IMR-90 (cell line): ENCODE results near the gene ABT1. TPM values are rescaled to one million over a fixed set of nuclear protein-coding genes. Genes with fewer than 3 reads are reported as not detected.

Experiments used
- ATAC-seq: fragments of 200-7000 bp; cut with Tn5 transposase; 2 replicates; pipeline ENCODE4 v1.9.1; 2020; ENCODE audit warnings: low read depth, mild to moderate bottlenecking, moderate library complexity
- BruUV-seq: library from RNA; stranded (reverse); fragments of 400-500 nt; replicated peaks from 2 replicates; lab custom pipeline; 2021; lab: Mats Ljungman, UMichigan
- CTCF ChIA-PET: fragments of 300-600 bp; formaldehyde crosslinking; extraction: SDS; loops from one replicate; lab custom pipeline; 2021; ENCODE audit warnings: antibody characterized with exemption; lab: Yijun Ruan, JAX
- POLR2A ChIA-PET: fragments of 300-600 bp; sonication (Branson Sonifier 250); formaldehyde crosslinking; loops from one replicate; lab custom pipeline; 2022; ENCODE audit warnings: antibody characterized with exemption; ENCODE audit not compliant: unreplicated experiment; lab: Charles Lee
- DNase-seq: peaks from one replicate; pipeline ENCODE4 v3.0.0; 2013
- H2AFZ ChIP-seq: replicated peaks from 2 replicates; pipeline ENCODE3; 2013; ENCODE audit warnings: low read length, mild to moderate bottlenecking; ENCODE audit not compliant: poor library complexity
- H2AK5ac ChIP-seq: 2 replicates; pipeline ENCODE4 v1.6.1; 2013; ENCODE audit warnings: low read depth, low read length, inconsistent platforms
- H2AK9ac ChIP-seq: replicated peaks from 2 replicates; pipeline ENCODE3; 2013; ENCODE audit warnings: mild to moderate bottlenecking, low read depth, low read length, moderate library complexity; ENCODE audit not compliant: poor library complexity
- H2BK120ac ChIP-seq: 2 replicates; pipeline ENCODE4 v1.6.1; 2013; ENCODE audit warnings: low read depth, low read length, inconsistent platforms
- H2BK15ac ChIP-seq: 3 replicates; pipeline ENCODE4 v1.6.1; 2013; ENCODE audit warnings: low read depth, low read length, inconsistent platforms
- H2BK20ac ChIP-seq: 2 replicates; pipeline ENCODE4 v1.6.1; 2013; ENCODE audit warnings: low read depth, mild to moderate bottlenecking, inconsistent platforms, low read length, moderate library complexity
- H2BK5ac ChIP-seq: 2 replicates; pipeline ENCODE4 v1.6.1; 2013; ENCODE audit warnings: mild to moderate bottlenecking, low read depth, low read length, inconsistent platforms; ENCODE audit not compliant: poor library complexity, severe bottlenecking
- H3K14ac ChIP-seq: replicated peaks from 2 replicates; pipeline ENCODE4 v1.6.1; 2013; ENCODE audit warnings: low read depth, low read length, inconsistent platforms
- H3K18ac ChIP-seq: 2 replicates; pipeline ENCODE4 v1.6.1; 2013; ENCODE audit warnings: low read depth, low read length, control low read depth
- H3K23ac ChIP-seq: 2 replicates; pipeline ENCODE4 v1.6.1; 2013; ENCODE audit warnings: low read depth, low read length, inconsistent platforms
- H3K27ac ChIP-seq: 2 replicates; pipeline ENCODE4 v1.5.1; 2013; ENCODE audit warnings: mild to moderate bottlenecking, control low read depth, low read length; ENCODE audit not compliant: insufficient read depth
- H3K27me3 ChIP-seq: 2 replicates; pipeline ENCODE4 v1.6.1; 2013; ENCODE audit warnings: low read length; ENCODE audit not compliant: control insufficient read depth, insufficient read depth
- H3K36me3 ChIP-seq: 2 replicates; pipeline ENCODE4 v1.6.1; 2013; ENCODE audit warnings: low read length, mixed read lengths; ENCODE audit not compliant: control insufficient read depth, insufficient read depth
- H3K4ac ChIP-seq: 2 replicates; pipeline ENCODE4 v1.6.1; 2013; ENCODE audit warnings: low read depth, low read length, inconsistent platforms
- H3K4me1 ChIP-seq: 2 replicates; pipeline ENCODE4 v1.6.1; 2013; ENCODE audit warnings: low read length, mixed read lengths; ENCODE audit not compliant: control insufficient read depth, insufficient read depth
- H3K4me2 ChIP-seq: 2 replicates; pipeline ENCODE4 v1.6.1; 2013; ENCODE audit warnings: low read depth, mild to moderate bottlenecking, control low read depth, low read length, moderate library complexity
- H3K4me3 ChIP-seq: 2 replicates; pipeline ENCODE4 v1.5.1; 2013; ENCODE audit warnings: low read depth, mild to moderate bottlenecking, control low read depth, low read length, moderate library complexity; ENCODE audit not compliant: insufficient read depth
- H3K56ac ChIP-seq: 2 replicates; pipeline ENCODE4 v1.6.1; 2013; ENCODE audit warnings: low read length, inconsistent platforms; ENCODE audit not compliant: insufficient read depth; ENCODE audit errors: extremely low read depth
- H3K79me1 ChIP-seq, 2 experiments: 2 replicates each; pipeline ENCODE4 v1.6.1; 2013; ENCODE audit warnings: low read length in 2 of 2, inconsistent platforms in 1 of 2, low read depth in 1 of 2
- H3K9ac ChIP-seq: 2 replicates; pipeline ENCODE4 v1.6.1; 2013; ENCODE audit warnings: low read depth, low read length, control low read depth
- H3K9me1 ChIP-seq: 2 replicates; pipeline ENCODE4 v1.6.1; 2013; ENCODE audit warnings: low read length, inconsistent platforms; ENCODE audit not compliant: insufficient read depth
- H3K9me3 ChIP-seq: 2 replicates; pipeline ENCODE4 v1.6.1; 2013; ENCODE audit warnings: low read length; ENCODE audit not compliant: control insufficient read depth, insufficient read depth
- H4K20me1 ChIP-seq: 2 replicates; pipeline ENCODE4 v1.6.1; 2013; ENCODE audit warnings: low read length, inconsistent platforms; ENCODE audit not compliant: insufficient read depth
- H4K5ac ChIP-seq: 2 replicates; pipeline ENCODE4 v1.6.1; 2013; ENCODE audit warnings: mild to moderate bottlenecking, low read depth, low read length, control low read depth
- H4K8ac ChIP-seq, 2 experiments: 2 replicates each; pipeline ENCODE4 v1.6.1; 2013; ENCODE audit warnings: low read depth in 2 of 2, low read length in 2 of 2, control low read depth in 1 of 2, inconsistent platforms in 1 of 2
- H4K91ac ChIP-seq: 2 replicates; pipeline ENCODE4 v1.6.1; 2013; ENCODE audit warnings: low read depth, low read length, inconsistent platforms; ENCODE audit not compliant: insufficient read depth
- BHLHE40 ChIP-seq: fragments of 150-350 bp; IDR thresholded peaks from 2 replicates; pipeline ENCODE4 v1.6.1; 2016; ENCODE audit warnings: mild to moderate bottlenecking, low read depth, low read length
- CEBPB ChIP-seq: IDR thresholded peaks from 2 replicates; pipeline ENCODE4 v1.6.1; 2012; ENCODE audit warnings: low read depth, low read length, improper control_type of control experiment
- CHD1 ChIP-seq: IDR thresholded peaks from 2 replicates; pipeline ENCODE4 v1.6.1; 2012; ENCODE audit warnings: low read depth, low read length, improper control_type of control experiment
- CTCF ChIP-seq: conservative IDR thresholded peaks from 2 replicates; pipeline ENCODE4 v1.5.1; 2012; ENCODE audit warnings: mild to moderate bottlenecking, low read depth, low read length, improper control_type of control experiment
- ELK1 ChIP-seq: fragments of 150-350 bp; IDR thresholded peaks from 2 replicates; pipeline ENCODE4 v1.6.1; 2016; ENCODE audit warnings: low read depth, mild to moderate bottlenecking, low read length, moderate library complexity, borderline replicate concordance
- FOS ChIP-seq: fragments of 150-350 bp; IDR thresholded peaks from 2 replicates; pipeline ENCODE4 v1.6.1; 2016; ENCODE audit warnings: low read depth, low read length
- MAFK ChIP-seq: IDR thresholded peaks from 2 replicates; pipeline ENCODE4 v1.6.1; 2012; ENCODE audit warnings: low read depth, low read length, improper control_type of control experiment
- MAZ ChIP-seq: IDR thresholded peaks from 2 replicates; pipeline ENCODE4 v1.6.1; 2012; ENCODE audit warnings: low read depth, mild to moderate bottlenecking, low read length, improper control_type of control experiment, moderate library complexity, borderline replicate concordance
- MXI1 ChIP-seq: IDR thresholded peaks from 2 replicates; pipeline ENCODE4 v1.6.1; 2012; ENCODE audit warnings: low read depth, mild to moderate bottlenecking, low read length, moderate library complexity, borderline replicate concordance
- NFE2L2 ChIP-seq: fragments of 150-350 bp; IDR thresholded peaks from 2 replicates; pipeline ENCODE4 v1.6.1; 2016; ENCODE audit warnings: low read depth, mild to moderate bottlenecking, low read length
- POLR2A ChIP-seq: IDR thresholded peaks from 2 replicates; pipeline ENCODE4 v1.6.1; 2012; ENCODE audit warnings: mild to moderate bottlenecking, low read depth, low read length
- RAD21 ChIP-seq: IDR thresholded peaks from 2 replicates; pipeline ENCODE4 v1.6.1; 2012; ENCODE audit warnings: low read length, improper control_type of control experiment
- RCOR1 ChIP-seq: IDR thresholded peaks from 2 replicates; pipeline ENCODE4 v1.6.1; 2012; ENCODE audit warnings: mild to moderate bottlenecking, low read length, improper control_type of control experiment; ENCODE audit not compliant: insufficient replicate concordance
- RFX5 ChIP-seq: IDR thresholded peaks from 2 replicates; pipeline ENCODE4 v1.8.0; 2012; ENCODE audit warnings: low read depth, mild to moderate bottlenecking, low read length, moderate library complexity
- SMC3 ChIP-seq: fragments of 150-350 bp; IDR thresholded peaks from 2 replicates; pipeline ENCODE4 v1.6.1; 2016; ENCODE audit warnings: low read depth, mild to moderate bottlenecking, antibody characterized with exemption, low read length, moderate library complexity
- USF2 ChIP-seq: fragments of 150-350 bp; IDR thresholded peaks from 2 replicates; pipeline ENCODE4 v1.6.1; 2017; ENCODE audit warnings: mild to moderate bottlenecking, antibody characterized with exemption, low read length, low read depth
- WGBS, 2 experiments: methylation state at CpG; one replicate each; pipeline versions ENCODE4 v1.1.5 to v1.1.7; 2013; ENCODE audit warnings: missing lambda C conversion rate in 2 of 2; ENCODE audit not compliant: insufficient read length in 1 of 2; ENCODE audit errors: extremely low coverage in 2 of 2; 5-methylcytosine and 5-hydroxymethylcytosine counted together
- dilution Hi-C: fragments of 300-500 bp; cut with HindIII; formaldehyde crosslinking; loops from one replicate; pipeline ENCODE4 v1.14.3; 2018; ENCODE audit warnings: low sequenced_read_pairs; ENCODE audit not compliant: unreplicated experiment
- in situ Hi-C: fragments of 300-500 bp; cut with MboI; formaldehyde crosslinking; loops from 3 replicates; pipeline ENCODE4 v1.14.3; 2019; ENCODE audit warnings: low sequenced_read_pairs, inconsistent platforms, mixed read lengths
- intact Hi-C: fragments of 100-400 bp; cut with micrococcal nuclease; formaldehyde crosslinking; loops from 2 replicates; pipeline ENCODE4 v1.10.0; 2022
- polyA plus RNA-seq, 3 experiments: library from polyadenylated mRNA; depleted of rRNA; stranded (reverse); fragments of >200 nt; gene quantifications; 2 replicates each; pipeline ENCODE4 v1.2.3, GENCODE V29; 2012; ENCODE audit warnings: low replicate concordance in 1 of 3
- total RNA-seq: library from RNA; depleted of rRNA; stranded (reverse); fragments of >200 nt; gene quantifications from 2 replicates; pipeline ENCODE4 v1.2.3, GENCODE V29; 2012

Gene ABT1
- total and polyA plus RNA-seq, 2 of the 4 experiments (the other 2 are of a cell fraction), result 15.2 to 15.4 TPM

- no peak overlapping the region for H2BK5ac ChIP-seq
- H3K4ac ChIP-seq, result no peak overlapping the region
- in situ Hi-C loops (no loop called here), intact Hi-C loops (no loop called here), dilution Hi-C loops (no loop called here)
- no peak overlapping the region for H2BK15ac ChIP-seq
- no peak overlapping the region for H2AFZ ChIP-seq
- H3K9me1 ChIP-seq, result no peaks in the 10 kb centered on the region
- DNase-seq (no peak), ATAC-seq (no peak)
- no peak overlapping the region for H4K8ac ChIP-seq
- peaks cover 30% of the 10 kb centered on the region for H3K36me3 ChIP-seq
- no peak overlapping the region for H4K5ac ChIP-seq
- H3K79me1 ChIP-seq, result peaks cover 7 to 9% of the 10 kb centered on the region in 2 experiments; a peak in 3 of 4 replicates
- H3K56ac ChIP-seq, result no peak overlapping the region
- H3K4me3 ChIP-seq, result no peak overlapping the region
- no peaks in the 10 kb centered on the region for H3K27me3 ChIP-seq
- no peak overlapping the region for H3K4me2 ChIP-seq
- ChIA-PET CTCF (no interaction called here), POLR2A (no interaction called here)
- no peak overlapping the region for H2AK5ac ChIP-seq
- H3K23ac ChIP-seq, result no peak overlapping the region
- WGBS, 2 experiments, result no CpG with 5 or more reads among the region's 1 CpG
- no peak overlapping the region for H4K91ac ChIP-seq
- BruUV-seq, result no TSS peak
- H3K18ac ChIP-seq, result no peak overlapping the region
- no peak overlapping the region for H2BK20ac ChIP-seq
- H3K9ac ChIP-seq, result no peak overlapping the region
- H2BK120ac ChIP-seq, result no peak overlapping the region
- H3K4me1 ChIP-seq, result no peaks in the 10 kb centered on the region
- H4K20me1 ChIP-seq, result peaks cover 7% of the 10 kb centered on the region; the same call in 1 of the 2 replicates
- peaks cover 16% of the 10 kb centered on the region for H3K9me3 ChIP-seq
- TF ChIP-seq RFX5 (no peak), CTCF (no peak), CHD1 (no peak), MXI1 (no peak), CEBPB (no peak), POLR2A (no peak), MAFK (no peak), RAD21 (no peak), USF2 (no peak), FOS (no peak), MAZ (no peak), NFE2L2 (no peak), SMC3 (no peak), RCOR1 (no peak), ELK1 (no peak), BHLHE40 (no peak)
- no peak overlapping the region for H2AK9ac ChIP-seq
- no peak overlapping the region for H3K27ac ChIP-seq
- H3K14ac ChIP-seq, result no peak overlapping the region
These were observed 49.3 kb downstream of the ABT1 start for GRCh38 chr6:26646074-26646473.
